ENCODE data around the gene ZMYND10. TPM values are rescaled to one million over a fixed set of nuclear protein-coding genes. Genes with fewer than 3 reads are reported as not detected.

Gene ZMYND10
- total RNA-seq = 2.2 TPM

DNA sequence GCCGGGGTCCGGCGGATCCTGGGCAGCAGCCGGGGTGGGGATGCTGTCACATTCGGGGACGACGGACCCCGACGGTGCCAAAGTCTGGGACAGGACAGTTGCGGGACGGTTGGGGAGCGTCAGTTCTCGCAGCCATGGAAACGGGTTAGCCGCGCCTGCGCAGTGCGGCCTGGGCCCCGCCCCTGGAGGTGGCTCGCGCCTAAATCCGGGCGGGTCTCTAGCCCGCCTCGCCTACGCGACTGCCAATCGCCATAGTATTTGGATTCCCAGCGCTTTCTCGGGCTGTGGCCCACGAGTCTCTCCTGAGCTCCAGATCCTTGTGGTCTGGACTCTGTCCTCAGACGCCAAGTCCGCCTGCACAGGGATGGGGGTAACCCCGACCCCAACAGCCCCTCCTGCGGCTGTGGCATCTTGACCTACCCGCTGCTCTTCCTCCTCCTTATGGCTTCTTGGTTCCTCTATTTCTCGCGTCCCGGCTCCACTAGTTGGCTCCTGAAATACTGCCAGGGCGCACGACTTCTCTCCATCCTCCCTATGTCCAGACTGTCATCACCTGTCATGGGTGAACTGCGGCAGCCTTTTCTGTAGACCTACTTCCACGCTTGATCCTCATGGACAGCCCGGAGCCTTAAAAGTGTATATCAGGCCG, at the start of gene ZMYND10:
Gene ZMYND10, minus strand, starts transcription at position 147 of the 649 bp plus-strand sequence. CDS start 153 bp downstream, outside the sequence.
- DNase-seq (ENCODE audit: low spot score) = no peak

DNA sequence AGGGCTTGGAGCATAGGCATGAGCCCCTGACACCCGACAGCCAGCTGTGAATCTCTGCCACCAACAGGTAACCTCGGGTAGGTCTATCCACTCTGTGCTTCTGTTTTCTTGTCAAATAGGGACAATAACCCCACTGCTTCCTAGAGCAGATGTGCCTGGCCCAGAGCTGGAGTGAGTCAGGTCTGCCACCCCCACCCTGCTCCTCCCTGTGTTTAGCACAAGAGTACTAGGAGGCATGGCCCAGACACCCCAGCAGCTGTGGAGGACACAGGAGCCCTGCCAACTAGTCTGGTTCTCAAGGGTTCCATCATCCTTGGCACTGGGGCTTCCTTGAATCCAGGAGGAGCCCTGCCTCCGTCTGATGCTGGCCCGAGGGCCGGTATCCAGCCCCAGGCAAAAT, 47.5 kb upstream of the ZMYND10 start:
- no peak for DNase-seq (ENCODE audit: low spot score)

DNA sequence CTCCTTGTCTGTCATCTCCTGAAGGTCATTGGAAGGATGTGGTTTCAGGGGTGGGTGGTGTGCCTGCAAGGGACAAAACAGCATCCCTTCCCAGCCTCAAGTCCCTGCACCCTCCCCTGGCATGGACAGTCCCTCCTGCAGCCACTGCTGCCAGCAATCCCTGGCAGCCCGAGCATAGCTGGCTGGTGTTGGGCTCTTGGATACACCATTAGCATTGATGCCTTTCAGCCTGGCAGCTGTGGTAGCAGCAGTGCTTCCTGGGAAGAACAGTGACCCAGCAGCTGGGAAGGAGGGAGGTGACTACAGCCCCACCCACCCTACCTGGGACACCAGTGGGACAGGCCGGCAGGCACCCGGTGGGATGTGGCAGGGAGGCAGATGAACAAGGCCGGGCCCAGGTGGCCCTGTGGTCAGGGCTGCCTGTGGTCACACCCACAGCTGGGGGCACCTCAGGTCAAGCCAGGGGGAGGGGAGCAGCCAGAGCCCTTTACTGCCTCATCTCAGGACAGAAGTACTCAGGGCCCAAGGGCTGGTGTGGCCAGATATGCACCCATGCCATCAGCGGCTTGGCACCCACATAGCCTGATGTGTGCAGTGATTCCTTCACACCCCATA, 46.7 kb upstream of the ZMYND10 start:
- DNase-seq (ENCODE audit: low spot score) = no peak

DNA sequence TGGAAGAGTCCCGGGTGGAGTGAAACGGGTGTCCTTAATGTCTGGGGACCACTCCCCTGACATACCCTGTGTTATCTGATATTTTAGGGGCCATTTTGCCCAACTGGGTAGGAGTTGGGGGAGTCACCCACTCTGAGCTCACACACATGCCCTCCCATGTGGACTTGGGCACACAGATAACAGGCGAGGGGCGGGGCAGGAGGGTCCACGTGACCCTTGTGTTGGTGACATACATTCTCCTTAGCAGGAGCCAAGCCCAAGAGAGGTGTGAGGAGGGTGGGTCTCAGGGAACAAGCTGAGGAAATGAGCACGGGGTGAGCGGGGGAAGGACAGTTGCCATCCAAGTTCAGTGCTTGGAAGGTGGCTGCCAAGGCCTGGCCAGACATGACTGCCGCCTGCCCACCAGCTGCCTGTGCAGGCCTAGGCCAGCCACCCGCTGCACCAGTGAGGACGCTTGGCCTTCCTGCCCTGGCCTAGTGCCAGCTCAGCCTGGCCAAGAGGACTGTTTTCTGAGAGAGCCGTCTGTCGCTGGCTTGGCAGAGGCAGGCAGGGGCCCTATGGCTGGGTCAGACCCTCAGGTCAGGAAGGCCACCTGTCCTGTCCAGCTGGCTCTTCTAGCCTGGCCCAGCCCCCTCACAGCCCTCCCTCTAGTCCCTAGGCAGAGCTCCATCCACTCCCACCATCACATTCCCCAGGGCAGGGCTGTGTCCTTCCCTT, 45.1 kb upstream of the ZMYND10 start:
- peak; percentile 42 for DNase-seq (ENCODE audit: low spot score)

DNA sequence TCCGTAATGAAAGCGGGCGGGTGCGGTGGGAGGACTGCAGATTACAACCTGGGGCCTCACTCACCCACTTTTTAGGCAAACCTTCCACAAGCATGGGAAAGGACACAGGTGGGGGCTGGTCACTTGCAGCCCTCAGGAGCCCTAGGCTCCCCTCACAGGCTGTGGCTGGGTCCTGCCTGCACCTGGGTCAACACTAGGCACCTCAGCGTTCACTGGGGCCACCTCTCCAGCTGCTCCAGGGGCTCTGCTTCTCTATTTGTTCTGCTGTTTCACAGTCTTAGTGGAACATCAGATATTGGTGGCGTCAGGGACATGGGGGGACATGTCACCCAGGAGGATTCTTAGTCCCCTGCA, 43.9 kb upstream of the ZMYND10 start:
- DNase-seq (ENCODE audit: low spot score) = no peak

DNA sequence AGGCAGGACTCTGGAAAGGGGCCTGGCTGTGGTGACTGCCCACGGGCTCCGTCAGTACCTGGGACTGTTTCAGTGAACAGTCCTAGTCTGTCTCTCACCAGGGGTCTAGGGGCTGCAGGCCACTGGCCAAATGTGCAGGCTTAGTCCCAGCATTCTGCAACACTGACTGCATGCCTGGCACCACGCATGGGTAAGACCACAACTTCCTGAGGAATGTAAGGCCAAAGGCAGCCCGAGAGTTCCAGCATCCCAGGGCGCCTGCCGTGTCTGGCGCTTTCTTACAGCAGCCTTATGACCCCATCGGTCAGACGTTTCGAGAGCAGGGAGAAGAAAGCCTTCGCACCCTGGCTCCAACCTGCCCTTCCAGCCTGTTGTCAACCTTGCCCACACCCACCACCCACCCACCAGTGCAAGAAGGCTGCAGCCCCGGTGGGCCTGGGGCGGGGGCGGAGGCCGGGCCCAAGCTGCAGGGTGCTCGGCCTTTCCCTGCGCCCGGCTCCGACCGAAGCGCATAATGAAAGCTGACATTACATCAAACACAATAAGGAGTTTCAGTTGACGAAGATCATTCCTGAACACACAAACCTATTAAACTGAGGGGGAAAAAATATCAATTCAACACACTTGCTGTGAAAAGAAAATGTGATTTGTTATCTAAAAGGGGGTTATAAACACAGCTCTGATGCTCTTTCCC, 43.3 kb upstream of the ZMYND10 start:
- no peak for DNase-seq (ENCODE audit: low spot score)

DNA sequence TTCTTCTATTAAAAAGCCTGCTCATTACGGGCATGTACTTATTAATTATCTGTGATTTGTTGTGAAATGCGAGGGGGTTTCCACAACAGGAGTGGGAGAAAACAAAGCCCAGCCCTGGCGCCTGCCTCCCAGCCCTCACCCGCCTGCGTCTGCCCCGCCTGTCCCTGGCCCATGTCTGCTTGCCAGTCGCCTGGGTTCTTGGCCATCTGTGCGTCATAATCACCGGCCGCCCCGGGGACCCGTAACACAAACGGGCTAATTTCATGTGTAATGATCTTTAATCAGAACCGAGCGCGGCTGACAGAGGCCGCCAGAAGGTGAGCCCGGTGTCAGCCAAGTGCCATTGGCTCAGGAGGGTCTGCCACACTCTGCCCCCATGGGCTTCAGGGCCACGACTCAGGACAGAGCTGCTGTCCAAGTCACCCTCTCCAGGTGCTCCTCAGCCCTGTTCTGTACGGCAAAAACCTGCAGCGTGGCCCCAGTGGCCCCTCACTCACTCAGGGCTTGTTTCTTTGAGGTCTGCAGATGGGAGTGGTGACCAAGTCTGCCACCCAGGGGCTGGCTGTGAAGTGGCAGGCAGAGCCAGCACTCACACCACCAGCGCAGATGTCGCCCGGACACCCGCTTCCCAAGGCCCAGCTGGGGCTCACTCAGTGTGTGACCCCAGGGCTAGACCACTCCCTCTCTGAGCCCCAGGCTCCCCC, 42.6 kb upstream of the ZMYND10 start:
- DNase-seq (ENCODE audit: low spot score) = no peak

DNA sequence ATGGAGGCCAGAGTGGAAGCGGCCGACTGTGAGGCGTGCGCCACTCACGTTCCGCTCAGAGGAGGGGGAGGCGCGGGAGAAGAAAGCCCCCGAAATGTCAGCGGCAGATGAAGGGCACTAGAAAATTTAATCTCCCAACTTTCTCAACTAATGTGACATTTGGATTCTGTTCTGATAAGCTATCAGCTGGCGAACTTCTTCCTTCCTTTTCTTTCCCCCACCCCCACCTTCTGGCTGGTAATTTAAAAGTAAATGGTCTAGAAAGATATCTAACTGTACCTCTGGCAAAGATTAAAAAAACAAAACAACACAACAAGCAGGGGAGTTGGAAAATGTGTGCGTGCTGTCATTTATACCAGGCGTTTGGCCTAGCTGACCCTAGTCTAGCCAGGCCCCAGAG, 40.2 kb upstream of the ZMYND10 start:
- DNase-seq (ENCODE audit: low spot score) = no peak

DNA sequence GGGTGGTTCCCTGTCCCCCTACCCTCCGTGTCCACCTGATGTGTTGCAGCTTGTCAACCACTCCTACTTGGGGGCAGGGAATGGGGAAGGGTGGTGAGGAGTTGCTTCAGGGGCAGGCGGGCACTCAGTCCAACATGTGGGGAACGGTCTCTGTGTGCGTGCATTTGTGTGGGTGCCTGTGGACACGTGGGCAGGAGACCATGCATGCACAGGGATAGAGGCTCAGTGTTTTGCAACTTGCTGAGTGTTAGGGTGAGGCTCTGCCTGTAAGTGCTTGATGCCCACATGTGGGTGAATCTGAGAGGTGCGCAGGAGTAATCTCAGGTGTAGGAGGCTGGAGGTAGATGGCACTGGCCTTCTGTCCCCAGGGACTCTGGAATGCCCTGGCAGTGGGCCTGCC, 38.2 kb upstream of the ZMYND10 start:
- DNase-seq (ENCODE audit: low spot score) = no peak

DNA sequence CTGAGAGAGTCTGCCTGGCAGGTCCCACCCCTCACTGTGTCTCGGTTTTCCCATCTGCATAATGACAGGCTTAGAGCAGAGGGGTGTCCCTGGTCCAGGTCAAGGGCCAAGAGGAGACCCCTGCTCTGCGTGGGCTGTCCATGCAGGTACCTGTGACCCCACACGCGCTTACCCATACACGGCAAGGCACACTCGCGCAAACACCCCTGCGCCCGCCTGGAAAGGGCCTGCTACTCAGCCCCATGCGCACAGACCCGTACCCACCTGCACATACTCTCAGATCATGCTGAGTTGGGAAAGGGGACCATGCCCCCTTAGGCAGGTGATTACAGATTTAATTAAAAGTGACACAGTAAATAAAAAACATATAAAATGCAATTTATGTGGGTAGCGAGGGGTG, 37.2 kb upstream of the ZMYND10 start:
- no peak for DNase-seq (ENCODE audit: low spot score)

DNA sequence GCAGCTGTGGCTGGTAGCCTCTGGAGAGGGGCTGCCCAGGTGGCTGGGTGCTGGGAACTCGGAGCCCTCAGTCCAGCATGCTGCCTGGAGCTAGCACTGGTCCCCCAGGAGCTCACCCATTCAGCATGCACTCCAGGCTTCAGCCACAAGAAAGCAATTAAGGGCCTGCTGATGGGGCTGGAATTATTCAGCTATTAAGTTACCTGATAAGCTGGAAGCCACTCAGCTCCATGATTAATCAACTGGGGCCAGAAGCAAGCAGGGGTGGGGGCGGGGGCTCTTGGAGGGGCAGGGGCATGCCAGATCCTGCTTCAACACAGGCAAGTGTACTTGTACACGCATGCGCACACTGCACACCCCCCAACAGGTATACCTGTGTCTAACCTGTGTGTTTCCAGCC, 35.9 kb upstream of the ZMYND10 start:
- no peak for DNase-seq (ENCODE audit: low spot score)

DNA sequence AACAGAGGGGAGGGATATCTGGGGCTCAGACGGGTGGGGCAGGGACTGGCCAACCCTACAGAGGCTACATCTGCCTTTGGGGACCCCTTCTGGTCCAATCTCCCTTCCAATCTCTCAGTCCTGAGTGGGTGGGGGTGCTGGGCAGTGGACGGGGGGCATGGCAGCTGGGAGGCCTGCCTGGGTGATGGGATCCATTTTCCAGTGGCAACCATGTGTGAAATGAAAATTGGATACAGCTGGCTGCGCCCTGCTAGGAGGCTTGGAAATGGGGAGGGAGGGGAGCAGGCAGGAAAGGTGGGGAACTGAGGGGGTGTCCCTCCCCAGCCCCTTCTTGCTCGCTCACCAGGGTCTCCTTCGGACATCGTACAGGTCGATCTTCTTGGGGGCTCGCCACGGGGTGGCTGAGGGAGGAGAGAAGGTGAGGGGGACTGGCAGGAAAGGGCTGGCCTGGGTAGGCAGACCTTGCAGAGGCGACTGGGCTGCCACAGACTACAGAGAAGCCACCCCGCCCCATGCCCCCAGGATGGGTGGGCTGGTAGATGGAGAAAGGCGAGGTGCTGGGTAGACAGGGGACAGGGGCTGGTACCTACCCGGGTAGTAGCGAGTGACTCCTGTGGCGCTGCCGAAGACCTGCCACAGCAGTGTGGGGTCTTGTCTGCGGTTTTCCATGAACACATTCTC, 35.0 kb upstream of the ZMYND10 start:
- no peak for DNase-seq (ENCODE audit: low spot score)

DNA sequence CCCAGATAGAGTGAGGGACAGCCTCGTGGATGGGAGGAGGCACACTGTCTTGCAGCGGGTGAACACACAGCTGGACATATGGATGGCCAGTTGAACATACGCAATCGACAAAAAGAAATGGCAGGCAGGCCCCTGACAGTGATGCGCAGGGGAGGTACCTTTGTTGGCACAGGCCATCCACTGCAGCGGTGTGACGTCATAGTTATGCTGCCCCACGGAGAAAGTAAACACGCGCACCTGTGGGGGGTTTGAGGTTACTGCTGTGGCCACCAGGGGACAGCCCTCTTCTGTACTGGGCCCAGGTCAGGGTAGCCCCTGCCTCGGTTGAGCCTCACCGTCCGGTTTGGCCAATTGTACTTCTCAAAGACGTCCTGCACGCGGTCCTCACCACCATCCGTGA, 33.2 kb upstream of the ZMYND10 start:
- no peak for DNase-seq (ENCODE audit: low spot score)

DNA sequence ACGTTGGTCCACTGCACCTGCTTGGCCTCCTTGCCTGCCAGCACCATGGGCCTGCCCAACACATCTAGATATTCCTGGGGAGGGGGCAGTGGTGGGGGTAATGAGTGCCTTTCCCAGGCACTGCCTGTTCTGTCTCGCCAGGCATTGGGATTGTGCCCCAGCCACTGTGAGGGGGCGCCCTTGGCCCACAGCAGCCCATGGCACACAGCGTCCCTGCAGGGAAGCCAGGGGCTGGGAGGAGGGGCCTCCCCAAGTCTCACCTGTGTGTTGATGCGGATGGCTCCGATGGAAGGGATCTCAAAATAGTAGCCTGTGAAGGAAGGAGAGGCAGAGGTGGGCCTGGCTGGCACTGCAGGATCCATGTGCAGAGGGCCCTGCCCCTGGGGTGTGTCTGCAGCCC, 32.5 kb upstream of the ZMYND10 start:
- no peak for DNase-seq (ENCODE audit: low spot score)

DNA sequence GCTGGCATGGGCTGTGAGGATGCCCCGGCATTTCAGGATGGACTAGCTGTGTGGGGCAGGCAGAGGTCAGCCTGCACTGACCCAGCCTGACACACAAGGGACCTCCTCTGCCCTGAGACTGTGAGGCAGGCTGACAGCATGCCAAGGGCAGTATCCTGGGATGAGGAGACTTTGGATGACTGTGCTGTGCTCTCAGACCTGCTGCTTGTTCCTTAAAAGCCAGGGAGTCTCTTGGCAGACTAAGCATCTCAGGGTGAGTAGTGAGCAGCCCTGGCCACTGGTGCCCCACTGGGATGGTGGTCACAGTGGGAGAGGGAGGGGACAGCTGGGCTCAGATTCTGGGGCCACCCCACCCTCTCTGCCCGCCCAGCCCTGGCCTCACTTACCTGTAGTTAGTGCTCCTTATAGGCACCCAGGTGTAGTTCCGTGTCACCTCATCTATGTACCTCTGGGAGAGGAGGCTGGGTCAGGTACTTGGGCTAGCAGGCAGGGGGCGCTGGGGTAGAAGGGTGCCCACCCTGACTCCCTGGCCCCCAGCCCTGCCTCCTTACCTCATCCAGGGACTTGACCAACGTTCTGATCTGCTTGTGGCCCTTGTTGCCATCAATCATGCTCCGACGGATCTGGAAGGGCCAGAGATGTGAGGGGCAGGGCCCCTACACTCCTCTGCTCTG, 29.9 kb upstream of the ZMYND10 start:
- no peak for DNase-seq (ENCODE audit: low spot score)

DNA sequence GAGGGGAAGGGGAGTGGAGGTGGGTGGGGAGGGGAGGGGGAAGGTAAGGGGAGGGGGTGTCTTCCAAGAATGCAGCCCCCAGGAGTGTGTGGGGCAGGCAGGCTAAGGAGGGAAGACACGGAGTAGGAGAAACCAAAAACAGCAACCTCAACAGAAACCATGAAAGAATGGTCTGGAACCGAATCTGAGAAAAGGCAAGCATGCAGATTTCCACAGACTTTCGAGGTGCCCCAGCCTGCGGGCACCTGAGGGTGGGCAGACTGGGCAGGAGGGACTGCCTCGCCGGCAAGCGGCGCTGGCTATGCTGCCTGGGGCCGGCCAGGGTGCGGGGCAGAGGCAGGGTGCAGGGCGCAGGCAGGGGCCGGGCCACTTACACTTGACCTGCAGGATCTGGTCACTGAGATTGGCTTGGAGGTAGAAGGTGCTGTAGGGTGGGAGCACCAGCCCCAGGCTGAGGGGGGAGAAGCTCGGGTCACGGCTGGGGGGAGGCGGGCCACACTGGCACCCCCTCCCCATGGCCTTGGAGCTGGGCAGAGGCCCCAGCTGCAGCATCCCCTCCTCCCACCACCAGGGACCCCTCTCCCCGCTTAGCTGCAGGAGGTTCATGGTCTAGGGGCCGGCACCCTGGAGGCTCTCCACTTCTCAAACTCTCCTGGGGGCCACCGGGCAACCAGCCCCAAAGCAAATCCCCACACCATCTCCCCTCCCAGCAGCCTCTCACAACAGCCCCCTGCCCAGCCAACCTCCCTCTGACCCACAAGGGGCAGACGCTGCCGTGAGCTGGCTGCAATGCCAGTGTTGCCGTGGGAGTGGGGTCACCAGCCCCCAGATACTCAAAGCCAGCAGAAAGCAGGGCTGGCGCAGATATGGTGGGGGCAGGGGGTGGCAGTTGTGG, 29.1 kb upstream of the ZMYND10 start:
- no peak for DNase-seq (ENCODE audit: low spot score)

DNA sequence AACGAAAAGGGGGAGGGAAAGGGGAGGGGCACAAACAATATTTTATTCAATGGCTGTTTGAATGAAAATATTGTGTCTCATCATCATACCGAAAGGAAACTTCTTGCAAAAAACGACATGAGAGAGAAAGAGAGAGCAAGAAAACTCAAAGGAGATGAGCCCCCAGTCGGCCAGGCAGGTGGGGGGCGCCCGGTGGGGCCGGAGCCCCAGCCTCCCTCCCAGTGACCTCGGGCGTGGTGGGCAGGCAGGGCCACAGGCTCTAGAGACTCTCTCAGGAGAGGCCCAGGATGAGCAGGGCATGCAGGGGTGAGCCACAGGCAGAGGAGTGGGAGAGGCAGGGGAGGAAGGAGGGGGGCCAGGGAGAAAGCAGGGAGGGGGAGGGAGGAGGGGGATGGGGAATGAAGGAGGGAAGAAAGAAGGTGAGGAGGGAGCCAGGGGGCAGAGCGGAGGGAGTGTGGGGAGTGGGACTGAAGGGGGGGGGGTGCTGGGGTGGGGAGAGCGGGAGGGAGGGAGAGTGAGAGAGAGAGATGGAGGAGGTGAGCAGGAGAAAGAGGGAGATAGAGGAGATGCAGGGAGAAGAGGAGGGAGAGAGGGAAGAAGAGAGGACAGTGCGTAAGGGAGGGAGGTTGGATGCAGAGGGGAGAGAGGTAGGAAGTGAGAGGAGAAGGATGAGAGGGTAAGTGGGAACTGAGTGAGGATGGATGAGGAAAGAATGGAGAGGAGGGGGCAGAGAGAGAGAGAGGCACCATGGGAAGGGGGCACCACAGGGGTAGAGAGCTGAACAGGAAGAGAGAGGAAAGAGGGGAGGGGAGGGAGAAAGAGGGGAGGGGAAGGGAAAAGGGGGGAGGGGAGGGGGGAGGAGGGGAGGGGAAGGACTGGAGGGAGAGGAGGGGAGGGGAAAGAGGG, 27.9 kb upstream of the ZMYND10 start:
- no peak for DNase-seq (ENCODE audit: low spot score)

DNA sequence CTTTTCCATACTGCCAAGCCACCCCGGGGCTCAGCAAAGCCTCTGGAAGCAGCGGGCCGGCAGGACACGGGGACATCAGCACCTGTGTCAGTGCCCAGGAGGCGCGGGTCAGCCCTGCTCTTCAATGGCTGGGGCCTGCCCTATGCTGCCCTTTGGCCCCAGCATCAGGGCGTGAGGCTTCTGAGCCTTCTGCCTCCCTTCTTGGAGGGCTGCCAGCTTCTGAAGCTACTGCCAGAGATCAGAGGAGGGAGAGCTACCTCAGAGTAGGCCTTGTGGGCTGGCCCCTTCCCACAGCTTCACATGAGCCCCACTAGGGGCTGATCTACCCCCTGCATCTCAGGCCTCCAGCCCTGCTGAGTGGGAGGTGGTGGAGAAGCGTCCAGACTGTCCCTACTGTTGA, 26.8 kb upstream of the ZMYND10 start:
- no peak for DNase-seq (ENCODE audit: low spot score)
